Parathyroid adenoma (tissue), 2 donors: ENCODE measurements around the gene ITPR2.
"Not testable (repeated sequence)": the region's sequence is repeated elsewhere in the genome, so short reads cannot be mapped to it uniquely, and the experiment has no call there.

ENCODE experiments used
- H2AFZ ChIP-seq: fragments of 300-600 bp; sonication (generic); one replicate; pipeline ENCODE4 v1.7.0; 2017; ENCODE audit warnings: antibody characterized with exemption, mild to moderate bottlenecking
- H3K27ac ChIP-seq: fragments of 300-600 bp; sonication (generic); one replicate; pipeline ENCODE4 v1.7.0; 2017
- H3K27me3 ChIP-seq: fragments of 300-600 bp; sonication (generic); one replicate; pipeline ENCODE4 v1.7.0; 2017; ENCODE audit warnings: low read length; ENCODE audit not compliant: control insufficient read depth, insufficient read depth
- H3K36me3 ChIP-seq: fragments of 300-600 bp; sonication (generic); one replicate; pipeline ENCODE4 v1.7.0; 2017; ENCODE audit warnings: low read length; ENCODE audit not compliant: control insufficient read depth, insufficient read depth
- H3K4me1 ChIP-seq: fragments of 300-600 bp; sonication (generic); one replicate; pipeline ENCODE4 v1.7.0; 2017; ENCODE audit warnings: control low read depth
- H3K4me2 ChIP-seq: fragments of 300-600 bp; sonication (generic); one replicate; pipeline ENCODE4 v1.7.0; 2017; ENCODE audit warnings: low read length
- H3K4me3 ChIP-seq: fragments of 300-600 bp; sonication (generic); one replicate; pipeline ENCODE4 v1.7.0; 2017; ENCODE audit warnings: low read depth, low read length
- H3K79me2 ChIP-seq: fragments of 300-600 bp; sonication (generic); one replicate; pipeline ENCODE4 v1.7.0; 2017; ENCODE audit warnings: control low read depth
- H3K9ac ChIP-seq: fragments of 300-600 bp; sonication (generic); one replicate; pipeline ENCODE4 v1.7.0; 2017; ENCODE audit warnings: mild to moderate bottlenecking
- H3K9me3 ChIP-seq: fragments of 300-600 bp; sonication (generic); one replicate; pipeline ENCODE4 v1.7.0; 2017; ENCODE audit warnings: low read length; ENCODE audit not compliant: control insufficient read depth
- TF ChIP-seq, protein P1 (sequence below): fragments of 300-600 bp; sonication (generic); IDR thresholded peaks from one replicate; pipeline ENCODE4 v1.7.0; 2017; ENCODE audit warnings: antibody characterized with exemption, mild to moderate bottlenecking
- donor health status: primary hyperparathyroidism.

Gene ITPR2

DNA sequence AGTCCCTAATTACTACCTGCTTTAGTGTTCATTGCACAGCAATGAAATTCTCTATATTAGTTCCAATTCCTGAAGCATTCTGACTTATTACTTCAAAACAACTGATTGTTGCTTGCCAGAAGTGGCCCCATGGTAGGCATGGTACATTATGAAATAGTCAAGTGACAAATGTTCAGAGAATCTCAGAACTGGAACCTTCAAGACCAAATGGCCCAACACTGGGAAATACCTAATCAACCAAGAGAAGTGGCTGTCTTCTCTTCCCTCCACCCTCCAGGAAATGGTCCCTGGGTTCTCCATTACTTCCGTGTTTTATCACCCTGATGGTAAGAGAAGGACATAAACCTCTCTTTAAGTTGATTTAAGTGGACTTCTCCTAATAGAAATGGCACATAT lies 49.9 kb downstream of the ITPR2 start:
- Histone ChIP-seq H3K4me3 (no peak overlapping the region), H3K27me3 (no peaks in the 10 kb centered on the region), H3K4me1 (no peaks in the 10 kb centered on the region), H3K36me3 (no peaks in the 10 kb centered on the region), H3K4me2 (no peak overlapping the region), H3K9me3 (no peaks in the 10 kb centered on the region), H3K9ac (no peak overlapping the region), H3K79me2 (peaks cover 2% of the 10 kb centered on the region), H2AFZ (no peak overlapping the region), H3K27ac (no peak overlapping the region)
- TF ChIP-seq, protein P1, sequence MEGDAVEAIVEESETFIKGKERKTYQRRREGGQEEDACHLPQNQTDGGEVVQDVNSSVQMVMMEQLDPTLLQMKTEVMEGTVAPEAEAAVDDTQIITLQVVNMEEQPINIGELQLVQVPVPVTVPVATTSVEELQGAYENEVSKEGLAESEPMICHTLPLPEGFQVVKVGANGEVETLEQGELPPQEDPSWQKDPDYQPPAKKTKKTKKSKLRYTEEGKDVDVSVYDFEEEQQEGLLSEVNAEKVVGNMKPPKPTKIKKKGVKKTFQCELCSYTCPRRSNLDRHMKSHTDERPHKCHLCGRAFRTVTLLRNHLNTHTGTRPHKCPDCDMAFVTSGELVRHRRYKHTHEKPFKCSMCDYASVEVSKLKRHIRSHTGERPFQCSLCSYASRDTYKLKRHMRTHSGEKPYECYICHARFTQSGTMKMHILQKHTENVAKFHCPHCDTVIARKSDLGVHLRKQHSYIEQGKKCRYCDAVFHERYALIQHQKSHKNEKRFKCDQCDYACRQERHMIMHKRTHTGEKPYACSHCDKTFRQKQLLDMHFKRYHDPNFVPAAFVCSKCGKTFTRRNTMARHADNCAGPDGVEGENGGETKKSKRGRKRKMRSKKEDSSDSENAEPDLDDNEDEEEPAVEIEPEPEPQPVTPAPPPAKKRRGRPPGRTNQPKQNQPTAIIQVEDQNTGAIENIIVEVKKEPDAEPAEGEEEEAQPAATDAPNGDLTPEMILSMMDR = no peak

- H3K4me3 ChIP-seq = no peak overlapping the region
- no peaks in the 10 kb centered on the region for H3K9me3 ChIP-seq
- H3K36me3 ChIP-seq = no peaks in the 10 kb centered on the region
- TF ChIP-seq, protein P1 = no peak
- no peak overlapping the region for H3K27ac ChIP-seq
- H3K9ac ChIP-seq = no peak overlapping the region
- H3K79me2 ChIP-seq = peaks cover 6% of the 10 kb centered on the region
- H3K27me3 ChIP-seq = no peaks in the 10 kb centered on the region
- H3K4me1 ChIP-seq = no peaks in the 10 kb centered on the region
- H2AFZ ChIP-seq = no peak overlapping the region
- H3K4me2 ChIP-seq = no peak overlapping the region
These were observed 50.4 kb downstream of the ITPR2 start for GRCh38 chr12:26782372-26783130.

GRCh38 chr12:26780656-26781055 lies 52.3 kb downstream of the ITPR2 start:
- TF ChIP-seq, protein P1 = peak; percentile 45
- H3K4me3 ChIP-seq, H3K27me3 ChIP-seq, H3K9ac ChIP-seq, H3K36me3 ChIP-seq, H3K4me1 ChIP-seq, H3K4me2 ChIP-seq, H2AFZ ChIP-seq, H3K9me3 ChIP-seq, H3K27ac ChIP-seq: not testable (repeated sequence)
- peaks cover 12% of the 10 kb centered on the region for H3K79me2 ChIP-seq

DNA sequence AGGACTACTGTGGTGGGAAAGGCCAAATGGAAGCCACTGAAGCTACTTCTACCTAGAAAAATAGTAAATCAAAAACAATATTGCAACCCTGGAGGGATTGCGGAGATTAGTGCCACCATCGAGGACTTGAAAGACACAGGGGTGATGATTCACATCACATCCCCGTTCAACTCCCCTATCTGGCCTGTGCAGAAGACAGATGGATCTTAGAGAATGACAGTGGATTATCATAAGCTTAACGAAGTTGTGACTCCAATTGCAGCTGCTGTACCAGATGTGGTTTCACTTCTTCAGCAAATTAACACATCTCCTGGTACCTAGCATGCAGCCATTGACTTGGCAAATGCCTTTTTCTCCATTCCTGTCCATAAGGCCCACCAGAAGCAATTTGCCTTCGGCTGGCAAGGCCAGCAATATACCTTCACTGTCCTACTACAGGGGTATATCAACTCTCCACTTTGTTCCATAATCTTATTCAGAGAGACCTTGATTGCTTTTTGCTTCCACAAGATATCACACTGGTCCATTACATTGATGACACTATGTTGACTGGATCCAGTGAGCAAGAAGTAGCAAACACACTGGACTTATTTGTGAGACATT lies 54.7 kb downstream of the ITPR2 start:
- not testable (repeated sequence) for H3K4me3 ChIP-seq, H3K27ac ChIP-seq, H3K9ac ChIP-seq, H2AFZ ChIP-seq, H3K27me3 ChIP-seq, H3K36me3 ChIP-seq, H3K4me1 ChIP-seq, H3K9me3 ChIP-seq, H3K4me2 ChIP-seq
- H3K79me2 ChIP-seq = peaks cover 12% of the 10 kb centered on the region

DNA sequence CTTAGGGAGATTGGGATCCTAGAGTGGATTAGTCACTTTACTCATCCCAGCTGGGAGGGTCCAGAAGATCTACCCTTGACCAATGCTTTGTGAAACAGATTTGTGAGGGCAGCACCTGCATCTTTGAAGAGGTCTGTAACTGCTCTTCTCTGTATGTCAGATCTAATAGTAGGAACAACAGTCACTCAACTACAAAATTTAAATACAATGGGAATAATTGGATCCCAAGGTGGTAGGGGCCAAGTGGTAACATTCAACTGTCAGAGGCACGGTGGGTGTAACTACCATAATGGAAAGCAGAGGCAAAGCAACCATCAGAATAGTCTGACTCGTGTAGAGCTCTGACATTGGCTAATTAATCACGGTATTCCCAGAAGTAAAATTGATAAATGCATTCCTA lies 55.8 kb downstream of the ITPR2 start:
- no peaks in the 10 kb centered on the region for H3K9me3 ChIP-seq
- no peak overlapping the region for H2AFZ ChIP-seq
- H3K4me3 ChIP-seq = no peak overlapping the region
- H3K79me2 ChIP-seq = peaks cover 12% of the 10 kb centered on the region
- no peaks in the 10 kb centered on the region for H3K4me1 ChIP-seq
- H3K27me3 ChIP-seq = no peaks in the 10 kb centered on the region
- no peak overlapping the region for H3K9ac ChIP-seq
- H3K27ac ChIP-seq = no peak overlapping the region
- TF ChIP-seq, protein P1 = no peak
- no peaks in the 10 kb centered on the region for H3K36me3 ChIP-seq
- H3K4me2 ChIP-seq = no peak overlapping the region

GRCh38 chr12:26775991-26776390 lies 57.0 kb downstream of the ITPR2 start:
- H3K4me3 ChIP-seq, H2AFZ ChIP-seq, H3K27ac ChIP-seq, H3K9me3 ChIP-seq, H3K27me3 ChIP-seq, H3K36me3 ChIP-seq, H3K9ac ChIP-seq, H3K4me1 ChIP-seq, H3K4me2 ChIP-seq: not testable (repeated sequence)
- peaks cover 12% of the 10 kb centered on the region for H3K79me2 ChIP-seq
